Dedifferentiated amniotic fluid mesenchymal stem cell (primary cell): Measurements from ENCODE around the gene PLEKHG3.

ENCODE experiments used
- DNase-seq: peaks from one replicate; pipeline ENCODE4 v3.0.0-alpha.2; 2016; ENCODE audit errors: extremely low spot score

The PLEKHG3 gene

DNA sequence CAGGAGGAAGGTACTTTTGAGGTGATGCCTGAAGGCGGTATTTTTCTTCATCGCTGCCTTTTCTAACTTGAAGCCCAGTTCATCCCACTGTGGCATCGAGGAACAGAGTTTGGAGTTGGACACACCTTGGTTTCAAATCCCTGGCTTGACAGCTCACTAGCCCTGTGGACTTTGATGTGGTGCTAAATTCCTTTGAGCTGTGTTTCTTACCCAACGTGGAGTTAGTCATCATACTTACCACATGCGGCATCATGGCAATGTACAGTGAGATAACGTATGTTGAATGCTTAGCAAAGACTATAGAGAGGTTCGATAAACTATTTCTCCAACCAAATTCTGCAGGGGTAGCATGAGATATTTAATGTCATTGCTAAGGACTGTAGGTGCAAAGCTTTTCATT, 3.4 kb downstream of the PLEKHG3 start:
- DNase-seq, result no peak

DNA sequence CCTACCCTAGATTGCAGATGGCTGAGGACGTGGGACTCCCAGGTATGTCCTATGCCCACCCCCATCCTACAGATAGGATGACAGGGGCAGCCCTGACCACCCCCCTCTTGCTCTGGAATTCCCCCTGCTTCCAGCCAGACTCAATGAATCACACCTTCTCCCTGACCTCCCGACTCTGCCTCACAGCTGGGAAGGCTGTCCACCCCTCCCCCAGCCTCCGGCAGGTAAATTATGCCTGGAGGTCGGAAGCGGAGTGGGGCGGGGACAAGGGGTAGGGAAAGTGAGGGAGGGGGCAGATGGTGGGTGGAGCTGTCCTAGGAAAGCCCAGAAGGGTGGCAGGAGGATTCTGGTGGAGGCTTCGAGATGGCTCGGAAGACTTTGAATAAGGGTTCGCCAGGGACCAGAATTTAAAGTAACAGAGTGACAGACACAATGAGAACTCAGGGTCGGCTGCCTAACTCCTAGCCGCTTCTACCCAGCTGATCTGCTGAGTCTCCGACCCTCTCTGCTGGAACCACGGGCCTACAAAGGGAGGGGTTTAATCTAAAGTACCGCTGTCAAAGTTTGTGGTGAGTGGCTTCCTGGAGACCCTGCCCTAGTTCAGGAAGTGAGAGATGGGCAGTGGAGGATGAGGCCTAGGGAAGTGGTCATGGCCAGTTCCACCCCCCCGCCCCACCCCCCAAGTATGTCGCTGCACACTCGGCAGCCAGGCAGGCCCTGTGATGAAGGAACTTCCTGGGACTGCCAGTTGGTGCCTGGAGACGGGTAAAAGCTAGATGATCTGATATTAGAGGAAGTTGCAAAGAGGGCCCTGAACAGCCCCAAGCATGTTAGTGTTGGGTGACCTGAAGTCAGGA, 4.2 kb downstream of the PLEKHG3 start:
- DNase-seq, result no peak

DNA sequence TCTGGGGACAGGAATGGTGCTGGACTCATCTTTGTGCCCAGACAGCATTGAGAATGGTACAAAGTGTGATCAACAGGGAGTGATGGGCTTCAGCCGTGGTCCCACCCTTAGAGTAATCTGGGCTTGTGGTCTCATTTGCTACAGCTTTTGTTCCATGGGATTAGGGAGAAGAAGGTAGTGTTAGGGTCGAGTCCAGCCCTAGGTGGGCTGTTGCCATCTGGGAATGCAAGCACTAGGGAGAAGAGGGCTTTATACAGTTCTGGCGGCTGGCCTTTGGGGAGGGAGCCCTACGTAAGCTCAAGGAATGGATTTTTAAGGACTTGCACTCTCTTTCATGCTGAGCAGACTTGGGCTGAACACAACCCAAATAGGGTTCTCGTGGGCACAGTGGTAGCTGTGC, 4.9 kb downstream of the PLEKHG3 start:
- no peak for DNase-seq

DNA sequence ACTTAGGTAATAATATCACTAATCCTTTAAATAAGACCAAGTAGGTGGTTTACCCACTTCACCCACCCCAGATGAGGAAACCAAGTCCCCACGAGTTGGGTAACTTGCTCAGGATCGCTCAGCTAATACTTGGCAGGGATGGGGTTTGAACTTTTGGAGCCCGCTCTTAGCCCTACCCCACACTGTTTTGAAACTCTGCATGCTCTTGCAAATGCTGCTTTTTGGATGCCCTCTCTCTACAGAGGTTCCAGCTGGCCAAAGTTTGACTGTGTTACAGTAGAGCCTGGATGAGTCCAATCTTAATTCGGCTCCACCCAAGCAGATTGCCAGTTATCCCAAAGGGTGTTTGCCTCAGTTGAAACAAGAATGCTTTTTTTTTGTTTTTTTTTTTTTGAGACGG, 6.8 kb downstream of the PLEKHG3 start:
- no peak for DNase-seq

DNA sequence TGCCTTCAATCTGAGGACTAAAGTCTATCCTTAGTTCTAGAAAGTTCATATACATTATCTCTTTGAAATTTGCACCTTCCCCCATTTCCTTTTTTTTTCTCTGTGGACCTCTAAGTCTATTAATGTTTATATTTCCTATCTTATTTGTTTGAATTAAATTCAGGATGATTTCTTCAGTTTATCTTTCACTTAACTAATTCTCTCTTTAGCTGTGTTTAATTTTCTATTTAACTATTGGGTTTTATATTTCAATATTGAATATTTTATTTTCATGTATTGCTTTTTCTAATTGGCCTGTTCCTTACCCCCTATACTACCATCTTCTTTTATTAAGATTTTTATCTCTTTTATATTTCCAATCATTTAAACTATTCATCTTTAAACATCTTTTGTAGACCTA, 9.5 kb downstream of the PLEKHG3 start:
- no peak for DNase-seq

DNA sequence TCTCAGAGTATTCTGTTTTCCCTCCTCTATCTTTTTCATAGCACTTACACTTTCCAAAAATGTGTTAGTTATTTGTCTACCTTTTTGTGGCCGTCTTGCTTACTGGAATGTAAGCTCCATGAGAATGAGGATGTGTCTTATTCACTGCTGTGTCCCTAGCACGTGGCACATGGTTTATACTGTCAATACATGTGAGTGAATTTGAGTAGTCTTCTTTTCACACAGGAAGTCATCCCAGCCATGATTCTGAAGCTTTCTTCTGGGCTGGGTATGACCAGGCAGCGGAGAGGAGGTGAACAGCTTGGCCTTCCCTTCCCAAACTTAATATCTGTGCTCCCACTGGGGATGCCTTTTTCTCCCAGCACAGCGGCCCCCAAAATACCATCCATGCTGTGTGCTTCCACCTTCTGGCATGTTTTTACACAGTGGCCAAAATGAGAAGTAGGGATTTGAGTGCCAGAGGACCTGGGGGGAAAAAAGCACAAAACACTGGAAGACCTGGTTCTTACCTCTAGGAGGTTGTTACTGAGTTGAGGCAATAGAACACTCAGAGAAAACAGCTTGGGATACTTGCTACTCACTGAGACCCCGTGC, 10.3 kb downstream of the PLEKHG3 start:
- DNase-seq, result no peak

DNA sequence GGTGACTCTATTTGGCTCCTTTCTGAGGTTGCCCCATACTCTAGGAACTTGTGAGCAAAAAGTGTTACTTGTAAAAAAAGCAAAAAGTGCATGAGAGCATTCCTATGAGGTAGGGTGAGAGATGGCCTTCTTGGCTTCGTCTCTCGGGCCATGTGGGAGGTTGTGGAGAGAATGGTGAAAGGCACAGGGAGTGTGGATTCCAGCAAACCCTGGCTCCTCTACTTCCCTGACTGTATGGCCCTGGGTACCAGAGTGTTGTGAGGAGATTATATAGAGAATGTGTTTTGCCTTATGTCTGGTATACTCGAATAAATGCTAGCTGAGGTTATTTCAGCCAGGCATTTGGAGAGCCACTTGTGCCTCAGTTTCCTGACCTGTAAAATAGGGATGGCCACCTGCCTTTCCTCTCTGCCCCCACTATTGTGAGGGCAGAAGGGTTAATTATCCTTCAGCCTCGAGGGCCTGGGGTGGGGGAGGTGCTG, 11.0 kb downstream of the PLEKHG3 start:
- DNase-seq, result no peak

DNA sequence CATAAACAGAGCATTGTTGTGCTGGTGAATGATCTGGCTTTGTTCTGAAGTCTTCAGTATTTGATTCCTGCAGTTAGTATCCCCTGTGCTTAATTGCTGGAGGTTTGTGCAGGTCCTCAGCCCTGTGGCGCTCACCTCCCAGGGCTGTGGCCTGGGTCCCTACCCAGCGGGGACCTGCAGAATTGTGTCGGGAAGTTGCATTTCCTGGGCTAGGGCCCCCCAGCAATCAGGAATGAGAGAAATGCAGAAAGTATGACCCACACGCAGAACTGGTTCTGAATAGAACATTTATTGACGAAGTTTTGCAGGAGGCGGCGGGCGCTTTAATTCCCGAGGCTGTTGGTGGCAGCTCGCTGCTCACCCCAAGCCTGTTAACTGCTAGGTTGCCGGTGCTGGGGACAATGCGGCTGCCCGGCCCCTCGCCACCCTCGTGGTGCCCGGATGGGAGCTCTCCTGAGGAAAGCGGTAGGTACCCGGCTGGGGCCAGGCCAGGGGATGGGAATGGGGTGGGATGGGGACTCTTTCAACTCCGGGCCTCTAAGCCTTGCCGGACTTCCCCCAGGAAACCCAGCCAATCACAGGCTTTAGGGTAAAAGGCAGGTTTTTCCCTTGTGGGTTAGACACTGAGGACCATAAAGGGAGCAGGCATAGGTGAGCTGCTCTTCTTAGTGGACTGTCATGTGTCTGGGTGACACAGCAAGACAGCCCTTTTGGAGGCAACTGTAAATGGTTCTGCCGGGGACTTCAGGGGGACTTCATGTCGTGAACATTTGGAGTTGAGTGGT, 11.6 kb downstream of the PLEKHG3 start:
- DNase-seq, result no peak

DNA sequence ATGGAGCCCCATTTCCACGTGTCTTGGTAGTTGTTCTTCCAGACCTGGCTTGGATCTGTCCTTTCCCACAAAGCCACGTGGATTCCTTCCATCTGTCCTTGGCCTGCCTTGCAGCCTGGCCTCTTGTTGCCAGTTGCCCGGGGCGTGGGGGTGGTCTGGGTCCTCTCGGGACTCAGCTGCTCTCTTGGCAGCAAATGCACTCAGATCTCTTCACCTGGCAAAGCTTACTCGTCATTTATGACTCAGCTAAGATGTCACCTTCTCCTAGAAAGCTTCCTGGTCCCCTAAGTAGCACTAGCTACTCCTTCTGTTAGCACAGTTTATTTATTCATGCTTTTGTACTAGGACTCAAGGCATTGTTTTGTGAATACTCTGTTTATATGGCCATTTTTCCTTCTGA, 13.6 kb downstream of the PLEKHG3 start:
- DNase-seq, result no peak

DNA sequence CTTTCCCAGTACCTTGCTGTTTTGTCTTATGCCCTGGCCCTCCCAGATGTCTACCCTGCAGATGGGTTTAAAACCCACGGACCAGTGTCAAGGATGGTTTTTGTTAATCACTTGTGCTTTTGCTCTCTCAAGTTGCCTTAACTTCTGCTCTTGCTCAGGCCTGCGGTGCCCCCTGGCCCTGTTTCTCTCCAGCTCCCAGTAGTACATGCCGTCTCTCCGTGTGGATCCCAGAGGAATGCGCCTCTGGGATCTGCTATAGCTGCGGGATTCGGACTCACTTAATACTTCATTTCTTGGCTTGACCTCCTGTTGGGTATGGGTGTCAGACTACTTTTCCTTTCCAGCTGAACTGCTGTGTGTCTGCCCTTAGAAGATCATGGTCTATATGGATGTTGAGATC, 14.5 kb downstream of the PLEKHG3 start:
- DNase-seq, result no peak

DNA sequence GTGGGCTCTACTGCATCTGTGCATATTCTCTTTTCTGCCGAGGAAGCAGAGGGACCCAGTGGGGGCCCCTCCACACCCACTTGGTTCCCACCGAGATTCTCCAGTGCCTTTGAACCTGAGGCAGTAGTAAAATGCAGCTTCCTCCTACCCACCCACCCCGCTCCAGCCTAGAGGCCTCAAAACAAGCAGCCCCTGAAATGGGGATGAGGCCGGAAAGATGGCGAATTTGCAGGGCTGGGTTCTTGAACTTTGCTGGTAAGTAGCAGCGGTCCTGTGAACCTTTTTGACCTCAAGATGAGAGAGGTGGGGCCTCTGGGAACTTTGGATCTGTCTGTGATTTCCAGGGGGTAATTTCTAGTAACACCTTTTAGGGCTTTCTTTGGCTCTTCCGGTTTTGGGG, 15.4 kb downstream of the PLEKHG3 start:
- DNase-seq, result no peak

DNA sequence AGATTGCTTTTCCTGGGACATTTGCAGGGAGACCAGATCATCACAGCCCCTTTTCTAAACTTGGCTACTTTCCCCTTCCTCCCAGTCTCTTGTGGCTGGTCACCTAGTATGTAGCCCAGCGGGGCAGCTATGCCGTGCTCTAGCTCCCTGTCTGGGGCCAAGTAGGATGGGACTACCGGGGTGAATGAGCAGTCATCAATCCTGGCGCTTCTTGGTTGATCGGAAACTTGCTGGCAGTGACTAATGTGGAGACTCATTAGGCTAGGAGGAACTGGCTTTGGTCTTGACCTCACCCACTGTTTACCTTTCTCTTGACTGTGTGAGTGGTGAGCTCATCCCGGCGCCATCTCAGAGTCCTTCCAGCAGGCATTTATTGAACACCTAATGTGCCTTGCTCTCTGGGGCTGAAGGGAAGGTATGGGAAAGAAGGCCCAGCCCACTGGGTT, 15.9 kb downstream of the PLEKHG3 start:
- no peak for DNase-seq

DNA sequence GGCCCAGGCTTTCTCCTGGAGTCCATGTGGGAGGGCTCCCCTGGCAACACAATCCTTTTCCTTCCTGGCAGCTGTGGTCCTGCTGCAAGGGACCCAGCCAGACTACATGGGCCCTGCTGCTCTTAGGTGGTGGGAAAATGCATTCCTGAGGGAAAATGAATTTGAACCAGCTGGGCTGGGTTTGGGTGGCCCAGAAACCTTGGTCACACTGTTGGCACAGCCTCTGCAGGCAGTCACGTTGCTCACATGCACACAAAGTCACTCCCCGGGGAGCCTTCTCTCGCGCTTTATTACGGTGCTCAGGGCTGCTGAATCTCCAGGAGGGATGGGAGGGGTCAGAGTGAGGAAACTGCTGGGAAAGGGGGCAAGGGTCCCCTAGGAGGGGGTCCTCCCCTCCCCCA, 17.2 kb downstream of the PLEKHG3 start:
- DNase-seq, result no peak

DNA sequence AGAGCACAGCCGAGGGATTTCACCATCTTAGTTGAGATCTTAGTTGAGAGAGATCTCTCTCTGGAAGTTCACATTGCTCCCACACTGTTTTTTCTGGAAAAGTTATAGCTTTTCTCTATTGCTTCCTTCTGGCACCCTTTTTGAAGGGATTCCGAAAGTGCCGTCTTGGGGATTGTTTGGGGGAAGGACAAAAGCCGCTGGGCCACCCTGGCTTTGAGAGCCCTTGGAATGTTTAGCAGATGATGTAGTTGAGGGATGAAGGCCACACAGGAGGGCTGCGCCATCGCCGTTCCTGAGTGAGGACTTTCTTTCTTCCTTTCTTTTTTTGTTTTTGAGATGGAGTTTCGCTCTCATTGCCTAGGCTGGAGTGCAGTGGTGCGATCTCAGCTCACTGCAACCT, 17.7 kb downstream of the PLEKHG3 start:
- DNase-seq, result no peak

DNA sequence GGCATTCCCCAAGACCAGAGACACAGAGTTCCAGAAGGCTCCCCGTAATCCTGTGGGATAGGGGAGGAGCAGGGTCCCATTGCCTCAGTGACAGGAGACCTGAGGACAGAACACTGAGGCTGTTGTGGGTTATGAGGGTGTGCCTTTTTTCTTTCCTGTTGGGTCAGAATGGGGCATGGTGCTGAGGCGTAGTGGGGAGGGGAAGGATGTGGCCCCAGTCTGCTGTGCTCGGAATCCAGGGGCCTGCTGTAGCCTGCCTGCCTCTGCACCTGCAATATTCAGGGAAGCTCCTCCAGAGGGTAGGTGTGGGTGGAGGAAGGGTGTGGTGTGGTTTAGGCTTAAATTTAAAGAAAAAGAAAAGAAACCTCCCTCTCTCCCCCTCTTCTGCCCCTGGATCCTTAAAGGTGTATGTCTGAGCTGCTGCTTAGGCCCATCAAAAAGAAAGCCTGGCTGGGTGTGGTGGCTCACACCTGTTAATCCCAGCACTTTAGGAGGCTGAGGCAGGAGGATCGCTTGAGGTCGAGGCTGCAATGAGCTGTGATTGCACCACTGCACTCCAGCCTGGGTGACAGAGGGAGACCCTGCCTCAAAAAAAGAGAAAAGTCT, 18.7 kb downstream of the PLEKHG3 start:
- no peak for DNase-seq

DNA sequence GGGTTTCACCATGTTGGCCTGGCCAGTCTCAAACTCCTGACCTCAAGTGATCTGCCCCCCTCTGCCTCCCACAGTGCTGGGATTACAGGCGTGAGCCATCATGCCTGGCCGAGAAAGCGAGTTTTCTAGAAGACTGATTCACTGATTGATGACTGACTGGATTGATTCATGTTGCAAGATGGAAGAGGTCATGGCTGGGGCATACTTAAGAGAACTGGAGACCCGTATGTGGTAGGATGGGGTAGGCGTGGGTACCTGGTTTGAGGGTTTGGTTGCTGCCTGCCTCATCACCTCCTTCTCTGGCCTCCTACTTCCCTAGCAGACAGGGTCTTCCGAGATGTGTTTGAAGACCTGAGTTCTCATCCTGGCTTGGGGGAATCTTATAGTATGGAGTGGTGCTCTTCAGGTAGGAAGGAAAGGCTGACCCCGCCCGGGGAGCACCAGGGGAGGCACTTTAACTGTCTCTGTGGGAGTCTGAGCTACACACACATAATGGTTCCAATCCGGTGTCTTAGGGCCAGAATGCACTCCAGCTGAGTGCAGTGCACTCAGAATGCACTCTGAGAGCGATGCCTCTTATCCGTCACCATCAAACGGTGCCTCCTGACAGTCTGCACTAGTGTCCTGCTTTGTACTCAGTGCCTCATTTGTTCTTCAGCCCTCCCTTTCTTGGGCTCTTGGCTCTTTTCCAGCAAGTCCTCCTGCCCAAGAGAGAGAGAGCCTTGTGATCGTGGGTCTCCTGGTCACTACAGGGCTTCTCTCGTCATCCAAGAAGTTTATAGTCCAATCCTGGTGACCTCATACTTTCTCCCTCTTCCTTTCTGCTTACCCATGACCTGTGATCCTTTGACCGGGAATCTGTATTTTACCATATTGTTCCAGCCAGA, 19.7 kb downstream of the PLEKHG3 start:
- no peak for DNase-seq

DNA sequence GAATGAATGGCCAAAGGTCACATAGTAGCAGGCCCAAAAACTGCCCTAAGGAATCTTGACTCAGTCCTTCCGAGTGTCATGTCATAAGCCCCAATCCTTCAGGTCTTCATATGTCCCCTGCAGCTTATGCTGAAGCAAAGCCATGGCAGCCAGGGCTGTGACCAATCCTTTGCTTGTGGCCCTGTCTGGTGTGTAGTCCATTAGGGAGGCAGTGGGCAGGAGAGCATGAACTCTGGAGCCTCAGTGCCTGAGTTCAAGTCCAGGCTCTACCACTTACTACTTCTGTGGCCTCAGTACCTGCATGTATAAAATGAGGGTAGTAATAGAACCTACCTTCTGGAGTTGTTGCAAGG, 20.3 kb downstream of the PLEKHG3 start:
- DNase-seq, result no peak

DNA sequence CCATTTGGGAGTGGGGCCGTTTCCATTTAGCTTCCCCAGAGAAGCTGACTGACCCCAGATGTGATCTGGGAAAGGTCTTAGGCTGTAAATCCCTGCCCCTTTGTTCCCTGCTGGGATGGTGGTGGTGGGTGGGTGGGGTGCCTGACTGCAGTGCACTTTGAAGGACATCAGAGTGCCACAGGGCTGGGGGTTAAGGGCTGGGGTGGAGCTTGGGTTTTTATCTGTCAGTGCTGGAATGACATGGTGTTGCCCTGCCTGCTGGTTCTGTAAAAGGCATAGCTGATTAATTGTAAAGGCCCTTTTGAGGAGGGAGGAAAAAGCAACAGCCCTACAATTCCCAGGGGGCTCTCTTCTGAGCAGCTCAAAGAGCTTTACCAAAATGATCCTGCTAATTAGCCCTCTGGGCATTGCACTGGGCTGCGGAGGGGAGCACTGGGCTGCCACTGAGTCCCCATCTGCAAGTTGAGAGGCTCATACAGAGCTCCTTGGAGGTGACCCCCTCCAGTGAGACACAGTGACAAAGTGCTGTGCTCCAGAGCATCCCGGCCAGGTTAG, 21.1 kb downstream of the PLEKHG3 start:
- no peak for DNase-seq

DNA sequence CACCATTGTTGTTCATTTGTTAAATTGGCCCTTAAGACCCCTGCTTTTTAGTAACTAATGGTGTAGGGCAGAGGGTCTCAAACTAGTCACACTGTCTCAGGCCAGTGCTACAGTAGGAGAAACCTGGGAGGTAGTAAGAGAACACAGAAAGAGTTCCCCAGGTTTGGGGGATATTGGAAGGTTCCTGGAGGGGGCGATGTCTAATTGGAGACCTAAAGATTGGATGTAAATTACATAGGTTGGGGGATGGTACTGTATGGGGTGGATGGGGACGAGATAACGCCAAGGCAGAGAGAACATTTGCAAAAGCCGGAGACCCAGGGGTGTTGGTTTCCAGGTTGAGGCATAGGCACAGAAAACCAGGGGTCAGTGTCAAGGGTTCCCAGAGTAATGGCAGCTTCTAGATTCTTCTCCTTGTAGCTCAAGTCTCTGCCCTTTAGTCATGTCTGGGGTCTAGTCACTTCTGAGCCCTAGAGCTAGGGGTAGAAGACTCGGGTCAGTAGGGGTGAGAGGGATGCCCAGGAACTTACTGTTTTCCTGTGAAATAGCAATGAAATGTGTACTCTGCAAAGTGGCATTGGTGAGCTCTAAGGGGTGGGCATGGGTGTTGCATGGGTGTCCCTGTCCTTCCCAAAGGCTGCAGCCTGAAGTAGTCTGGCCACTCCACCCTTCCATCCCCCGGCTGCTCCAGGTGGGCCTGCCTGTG, 21.8 kb downstream of the PLEKHG3 start:
- DNase-seq, result no peak

DNA sequence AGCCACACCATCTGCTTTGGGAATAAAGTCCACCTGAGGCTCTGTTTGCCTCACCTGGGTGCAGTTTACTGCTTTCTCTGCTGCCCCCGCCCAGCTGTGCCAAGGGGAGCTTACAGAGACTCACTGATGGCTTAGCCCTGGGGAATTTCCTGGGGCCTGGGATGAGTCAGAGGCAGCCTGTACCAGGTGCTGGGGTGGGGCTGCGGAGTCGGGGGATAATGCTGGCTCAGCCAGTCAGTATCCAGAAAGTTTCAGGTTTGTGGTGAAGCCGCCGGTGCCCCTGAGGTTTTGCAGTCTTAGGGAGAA, 22.3 kb downstream of the PLEKHG3 start:
- DNase-seq, result no peak
